HCEC 1CT (cell line): Measurements from ENCODE around the gene SIDT2.
A peak's percentile ranks its signal among the peaks of the same experiment; 100 is the strongest.
"Not testable (repeated sequence)": the region's sequence is repeated elsewhere in the genome, so short reads cannot be mapped to it uniquely, and the experiment has no call there.

Source experiments
- DNase-seq: peaks from one replicate; pipeline ENCODE4 v3.0.0-alpha.2; 2017

Gene SIDT2

DNA sequence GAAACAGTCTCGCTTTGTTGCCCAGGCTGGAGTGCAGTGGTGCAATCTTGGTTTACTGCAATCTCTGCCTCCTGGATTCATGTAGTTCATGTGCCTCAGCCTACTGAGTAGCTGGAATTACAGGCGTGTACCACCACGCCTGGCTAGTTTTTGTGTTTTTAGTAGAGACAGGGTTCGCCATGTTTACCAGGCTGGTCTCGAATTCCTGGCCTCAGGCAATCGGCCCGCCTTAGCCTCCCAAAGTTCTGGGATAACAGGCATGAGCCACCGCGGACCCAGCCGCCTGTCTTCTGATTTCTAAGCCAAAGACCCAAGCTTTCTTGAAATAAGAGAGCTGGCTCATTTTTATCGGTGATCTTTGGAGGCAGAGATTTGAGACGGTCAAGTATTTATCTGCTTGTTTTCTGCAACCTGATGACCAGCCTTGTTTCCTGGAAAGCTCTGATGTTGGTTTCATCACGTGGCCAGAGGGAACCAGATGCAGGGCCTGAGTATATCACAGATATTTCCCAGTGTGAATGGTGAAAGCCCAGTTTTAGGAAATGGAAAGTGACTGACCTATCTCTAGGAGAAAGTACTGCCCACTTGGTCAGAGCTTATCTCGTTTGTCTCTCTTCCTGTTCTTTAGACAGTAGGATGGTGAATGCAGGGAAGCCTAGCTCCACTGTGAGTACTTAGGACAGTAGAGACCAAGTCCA lies 5.7 kb upstream of the SIDT2 start:
- no peak for DNase-seq

DNA sequence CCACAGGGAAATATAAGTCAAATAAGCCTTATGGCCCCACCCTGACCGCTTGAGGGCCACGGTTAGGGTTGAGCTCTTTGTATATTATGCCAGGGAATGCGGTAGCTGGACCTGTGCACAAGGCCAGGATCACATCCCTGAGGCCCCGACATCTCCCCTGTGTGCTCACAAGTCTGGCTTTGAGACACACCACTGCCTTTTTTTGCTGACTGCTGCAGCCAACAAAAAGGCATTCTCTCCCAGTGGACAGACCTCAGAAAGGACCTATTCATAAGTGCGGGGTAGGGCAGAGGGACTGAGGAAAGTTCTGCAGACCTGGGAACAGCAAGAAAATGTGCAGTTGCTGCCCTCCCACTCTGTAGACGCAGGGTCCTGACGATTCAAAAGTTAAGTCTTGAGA lies 3.4 kb upstream of the SIDT2 start:
- DNase-seq, result no peak

DNA sequence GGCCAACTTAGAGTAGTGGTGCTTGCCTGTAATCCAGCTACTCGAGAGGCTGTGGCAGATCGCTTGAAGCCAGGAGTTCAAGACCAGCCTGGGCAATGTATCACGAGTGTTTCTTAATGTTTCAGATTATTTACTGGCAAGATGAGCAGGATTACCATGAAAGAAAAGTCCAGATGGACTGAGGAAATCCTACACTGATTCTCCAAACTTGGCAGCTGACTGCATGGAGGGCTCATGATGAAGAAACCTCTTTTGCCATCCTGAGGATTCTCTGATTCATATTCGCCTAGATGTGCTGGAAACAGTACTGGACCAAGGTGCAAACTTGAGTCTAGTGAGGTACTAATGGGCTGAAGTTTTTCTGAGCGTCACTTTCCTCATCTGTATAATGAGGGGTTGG lies 2.8 kb upstream of the SIDT2 start:
- DNase-seq, result no peak

DNA sequence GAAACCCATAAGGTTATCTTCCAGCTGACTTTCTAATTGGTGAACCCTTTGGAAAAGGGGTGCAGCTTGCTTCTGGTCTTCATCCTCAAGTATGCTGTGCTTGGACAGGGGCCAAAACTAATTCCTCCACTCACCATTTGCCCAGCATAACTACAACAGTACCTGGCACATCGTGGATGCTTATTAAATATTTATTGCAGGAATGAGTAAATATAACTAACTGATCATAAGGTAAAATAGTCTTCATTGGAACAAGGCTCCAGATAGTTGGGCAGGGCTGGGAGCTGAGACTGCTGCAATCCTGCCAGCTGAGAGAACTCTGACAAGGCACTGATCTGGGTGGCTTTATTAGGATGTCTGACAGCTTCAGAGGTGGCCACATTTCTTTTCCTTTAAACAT lies 2.4 kb upstream of the SIDT2 start:
- no peak for DNase-seq

DNA sequence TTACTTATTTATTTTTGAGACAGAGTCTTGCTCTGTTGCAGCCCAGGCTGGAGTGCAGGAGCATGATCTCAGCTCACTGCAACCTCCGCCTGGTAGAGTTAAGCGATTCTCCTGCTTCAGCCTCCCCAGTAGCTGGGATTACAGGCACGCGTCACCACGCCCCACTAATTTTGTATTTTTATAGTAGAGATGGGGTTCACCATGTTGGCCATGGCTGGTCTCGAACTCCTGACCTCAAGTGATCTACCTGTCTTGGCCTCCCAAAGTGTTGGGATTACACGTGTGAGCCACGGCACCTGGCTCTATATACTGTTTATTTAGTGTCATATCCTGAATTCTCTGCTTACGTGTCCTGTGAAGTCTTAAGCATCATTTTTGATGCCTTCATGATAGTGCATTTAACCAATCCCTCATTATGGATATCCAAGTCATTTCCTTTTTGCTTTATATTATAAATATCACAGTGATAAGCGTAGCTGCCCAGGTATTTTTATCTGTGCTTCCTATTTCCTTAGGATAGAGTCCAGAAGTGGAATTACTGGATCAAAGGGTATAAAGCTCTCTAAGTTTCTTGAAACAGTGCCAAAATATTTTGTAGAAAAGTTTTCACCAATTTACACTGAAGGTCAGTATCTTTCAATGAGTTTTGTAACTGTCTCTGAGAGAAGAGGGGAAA lies 871 bp upstream of the SIDT2 start:
- DNase-seq, result no peak

DNA sequence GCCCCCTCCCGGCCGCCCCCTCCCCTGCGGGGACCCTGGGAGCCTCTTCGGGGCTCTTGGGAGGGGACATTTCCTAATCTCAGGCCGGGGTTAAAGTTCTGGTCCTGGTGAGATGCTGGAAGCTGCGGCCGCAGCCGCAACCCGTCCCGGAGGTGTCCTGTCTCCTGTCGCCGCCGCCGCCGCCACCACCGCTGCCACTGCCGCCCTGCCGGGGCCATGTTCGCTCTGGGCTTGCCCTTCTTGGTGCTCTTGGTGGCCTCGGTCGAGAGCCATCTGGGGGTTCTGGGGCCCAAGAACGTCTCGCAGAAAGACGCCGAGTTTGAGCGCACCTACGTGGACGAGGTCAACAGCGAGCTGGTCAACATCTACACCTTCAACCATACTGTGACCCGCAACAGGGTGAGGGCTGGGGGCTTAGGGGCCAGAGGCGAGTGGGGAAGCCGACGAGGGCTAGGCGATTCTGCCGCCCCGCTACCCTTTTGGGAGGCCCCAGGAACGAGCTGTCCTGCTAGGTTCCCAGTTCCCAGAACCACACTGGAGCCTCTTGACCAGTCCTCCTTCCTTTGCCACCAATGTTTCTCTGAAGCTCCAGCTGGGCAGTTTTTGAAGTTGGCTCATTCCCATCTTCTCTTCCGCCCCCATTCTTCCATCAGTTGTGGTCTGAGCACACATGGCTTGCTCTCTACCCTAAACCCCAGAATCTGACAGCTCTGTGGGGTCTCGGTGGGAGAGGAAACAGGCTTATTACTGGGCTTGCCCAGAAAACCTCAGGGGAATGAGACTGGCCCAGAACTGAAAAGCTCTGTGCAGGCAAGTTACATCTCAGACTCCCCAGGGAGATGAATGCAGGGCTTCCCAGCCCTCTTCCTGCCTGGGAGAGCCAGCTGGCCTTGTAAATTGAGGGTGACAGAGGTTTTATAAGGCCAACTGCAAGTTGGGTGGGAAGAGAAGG lies 781 bp downstream of the SIDT2 start:
- DNase-seq, result no peak

DNA sequence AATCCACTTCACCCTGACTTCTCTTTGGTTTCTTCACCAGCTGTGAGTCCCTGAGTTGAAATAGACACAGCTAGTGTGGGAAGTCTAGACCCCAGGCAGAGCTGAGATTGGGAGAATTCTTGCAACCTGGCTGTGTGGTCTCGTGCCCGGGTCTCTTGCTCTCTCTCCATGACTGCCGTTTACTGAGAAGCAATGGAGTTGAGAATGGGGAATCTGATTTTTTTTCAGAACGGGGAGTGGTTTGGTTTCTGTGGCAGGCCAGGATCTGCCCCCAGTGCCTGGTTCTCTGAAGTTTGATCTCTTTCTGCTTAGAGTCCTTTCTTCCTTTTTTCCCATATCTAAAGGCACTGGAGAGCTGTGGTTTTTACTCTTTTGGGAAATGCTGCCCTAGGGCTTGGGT lies 1.5 kb downstream of the SIDT2 start:
- DNase-seq, result no peak

DNA sequence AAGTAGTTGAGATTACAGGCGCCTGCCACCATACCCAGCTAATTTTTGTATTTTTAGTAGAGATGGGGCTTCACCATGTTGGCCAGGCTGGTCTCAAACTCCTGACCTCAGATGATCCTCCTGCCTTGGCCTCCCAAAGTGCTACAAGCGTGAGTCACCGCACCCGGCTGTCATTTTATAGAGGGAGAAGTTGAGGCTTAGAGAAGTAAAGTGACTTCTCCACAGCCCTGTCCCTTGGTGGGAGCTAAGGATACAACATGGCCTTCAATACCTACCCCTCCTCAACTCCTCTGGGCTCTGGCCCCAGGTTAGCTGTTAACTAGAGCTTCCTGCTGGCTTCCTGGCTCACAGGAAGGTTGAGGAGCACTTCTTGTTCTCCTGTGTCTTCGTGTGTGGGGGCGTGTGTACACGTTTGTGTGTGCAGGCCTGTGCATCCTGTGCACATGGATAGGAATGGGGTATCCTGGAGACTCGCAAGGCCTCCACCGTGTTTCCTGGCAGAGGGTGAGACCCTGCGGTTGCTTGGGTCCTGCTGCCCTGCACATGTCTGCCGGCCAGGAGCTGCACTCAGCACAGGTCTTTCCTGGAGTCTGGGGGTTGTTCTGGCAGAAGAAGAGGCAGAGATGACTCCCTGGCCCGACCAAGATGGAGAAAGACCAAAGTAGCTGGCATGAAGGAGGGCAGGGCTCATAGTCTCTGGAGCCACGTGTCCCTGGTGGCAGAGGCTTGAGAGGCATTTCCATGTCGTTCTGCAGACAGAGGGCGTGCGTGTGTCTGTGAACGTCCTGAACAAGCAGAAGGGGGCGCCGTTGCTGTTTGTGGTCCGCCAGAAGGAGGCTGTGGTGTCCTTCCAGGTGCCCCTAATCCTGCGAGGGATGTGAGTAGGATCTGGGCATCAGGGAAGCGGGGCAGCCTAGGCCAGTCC lies 2.4 kb downstream of the SIDT2 start:
- DNase-seq, result peak; percentile 60

DNA sequence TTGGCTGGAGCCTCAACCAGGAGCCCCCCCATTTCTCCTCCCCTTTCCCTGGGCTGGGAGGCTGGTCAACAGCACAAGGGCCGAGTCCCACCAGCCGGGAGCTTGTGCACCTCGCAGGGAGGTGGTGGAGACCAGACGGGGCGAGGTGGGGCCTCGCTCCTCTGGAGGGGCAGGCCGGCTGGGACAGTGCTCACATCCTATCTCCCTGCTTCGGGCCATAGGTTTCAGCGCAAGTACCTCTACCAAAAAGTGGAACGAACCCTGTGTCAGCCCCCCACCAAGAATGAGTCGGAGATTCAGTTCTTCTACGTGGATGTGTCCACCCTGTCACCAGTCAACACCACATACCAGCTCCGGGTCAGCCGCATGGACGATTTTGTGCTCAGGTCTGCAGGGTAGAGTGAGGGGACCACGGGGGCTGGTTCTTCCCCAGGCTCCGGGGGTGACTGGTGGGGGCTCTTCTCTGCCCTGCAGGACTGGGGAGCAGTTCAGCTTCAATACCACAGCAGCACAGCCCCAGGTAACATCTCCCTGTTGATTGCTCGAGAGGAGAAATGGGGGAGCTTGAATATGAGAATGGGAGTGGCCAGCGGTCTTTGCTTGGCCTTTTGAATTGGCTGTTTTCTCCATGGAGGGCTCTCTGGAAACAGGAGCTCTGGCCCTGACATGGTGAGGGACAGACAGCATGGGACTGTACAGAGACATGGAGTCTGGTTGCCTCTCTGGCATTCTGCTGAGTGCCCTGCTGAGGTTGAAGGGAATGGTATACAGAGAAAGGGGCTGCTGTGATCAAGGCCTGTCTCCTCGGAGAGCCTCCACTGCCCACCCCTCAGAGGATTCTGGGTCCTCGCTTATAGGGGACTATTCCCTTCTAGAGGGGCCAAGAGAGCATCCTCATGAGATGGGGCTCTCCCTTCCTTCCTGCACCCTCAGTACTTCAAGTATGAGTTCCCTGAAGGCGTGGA lies 3.3 kb downstream of the SIDT2 start:
- DNase-seq, result no peak

DNA sequence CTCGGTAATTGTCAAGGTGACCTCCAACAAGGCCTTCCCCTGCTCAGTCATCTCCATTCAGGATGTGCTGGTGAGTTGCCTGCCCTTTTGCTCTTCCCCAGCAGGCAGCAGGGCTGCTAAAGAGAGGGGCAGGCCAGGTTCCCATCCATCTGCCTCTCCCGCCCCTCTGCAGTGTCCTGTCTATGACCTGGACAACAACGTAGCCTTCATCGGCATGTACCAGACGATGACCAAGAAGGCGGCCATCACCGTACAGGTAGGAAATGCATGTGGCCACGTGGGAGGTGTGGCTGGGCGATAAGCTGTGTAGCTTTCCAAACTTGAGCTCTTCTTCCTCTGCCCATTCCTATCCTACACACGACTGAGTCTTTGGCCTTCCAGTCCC lies 4.0 kb downstream of the SIDT2 start:
- no peak for DNase-seq

DNA sequence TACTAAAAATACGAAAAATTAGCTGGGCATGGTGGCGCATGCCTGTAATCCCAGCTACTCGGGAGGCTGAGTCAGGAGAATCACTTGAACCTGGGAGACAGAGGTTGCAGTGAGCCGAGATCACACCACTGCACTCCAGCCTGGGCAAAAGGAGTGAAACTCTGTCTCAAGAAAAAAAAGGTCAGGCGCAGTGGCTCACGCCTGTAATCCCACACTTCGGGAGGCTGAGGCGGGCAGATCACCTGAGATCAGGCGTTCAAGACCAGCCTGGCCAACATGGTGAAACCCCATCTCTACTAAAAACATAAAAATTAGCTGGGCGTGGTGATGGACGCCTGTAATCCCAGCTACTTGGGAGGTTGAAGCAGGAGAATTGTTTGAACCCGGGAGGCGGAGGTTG lies 4.6 kb downstream of the SIDT2 start:
- DNase-seq, result not testable (repeated sequence)

DNA sequence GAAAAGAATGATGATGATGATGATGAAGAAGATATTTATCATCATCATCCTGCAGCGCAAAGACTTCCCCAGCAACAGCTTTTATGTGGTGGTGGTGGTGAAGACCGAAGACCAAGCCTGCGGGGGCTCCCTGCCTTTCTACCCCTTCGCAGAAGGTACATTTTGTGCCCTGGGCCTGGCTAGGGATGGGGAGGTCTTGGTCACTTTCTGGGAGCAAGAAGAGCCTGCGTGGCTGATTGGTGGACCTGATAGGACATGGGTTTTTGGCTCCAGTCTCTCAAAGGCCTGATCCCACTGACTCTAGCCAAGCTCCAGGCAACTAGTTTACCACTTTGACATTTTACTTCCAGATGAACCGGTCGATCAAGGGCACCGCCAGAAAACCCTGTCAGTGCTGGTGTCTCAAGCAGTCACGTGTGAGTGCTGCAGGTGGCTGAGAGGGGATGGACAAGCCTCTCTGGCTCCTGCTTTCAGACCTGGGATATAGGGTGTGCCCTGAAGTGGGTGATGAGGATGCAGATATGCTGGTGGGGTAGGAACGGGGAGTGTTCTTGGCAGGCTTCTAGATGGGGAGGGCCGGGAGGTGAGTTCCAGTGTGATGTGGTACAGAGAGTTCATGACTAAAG lies 5.3 kb downstream of the SIDT2 start:
- DNase-seq, result no peak

DNA sequence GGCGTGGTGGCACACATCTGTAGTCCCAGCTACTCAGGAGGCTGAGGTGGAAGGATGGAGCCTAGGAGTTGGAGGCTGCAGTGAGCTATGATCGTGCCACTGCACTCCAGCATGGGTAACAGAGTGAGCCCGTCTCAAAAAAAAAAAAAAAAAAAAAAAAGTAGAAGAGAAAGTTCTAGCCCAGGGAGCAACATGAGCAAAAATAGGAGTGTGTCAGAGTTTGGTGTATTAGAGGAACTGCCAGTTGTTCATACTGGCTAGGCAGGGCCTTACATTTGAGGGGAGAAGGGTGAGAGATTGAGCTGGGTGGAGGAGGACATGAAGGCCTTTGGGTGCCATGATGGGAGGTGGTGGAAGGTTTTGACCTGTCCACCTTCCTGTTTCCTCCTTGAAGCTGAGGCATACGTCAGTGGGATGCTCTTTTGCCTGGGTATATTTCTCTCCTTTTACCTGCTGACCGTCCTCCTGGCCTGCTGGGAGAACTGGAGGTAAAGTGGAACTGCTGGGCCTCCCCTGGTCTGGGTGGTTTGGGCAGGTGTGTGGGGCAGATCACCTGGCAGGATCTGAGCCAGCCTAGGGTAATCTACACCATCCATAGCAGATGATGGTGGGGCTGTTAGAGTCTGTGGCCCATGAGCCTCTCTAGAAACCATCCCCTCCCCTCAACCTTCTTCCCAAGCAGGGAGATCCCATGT lies 7.3 kb downstream of the SIDT2 start:
- DNase-seq, result no peak

DNA sequence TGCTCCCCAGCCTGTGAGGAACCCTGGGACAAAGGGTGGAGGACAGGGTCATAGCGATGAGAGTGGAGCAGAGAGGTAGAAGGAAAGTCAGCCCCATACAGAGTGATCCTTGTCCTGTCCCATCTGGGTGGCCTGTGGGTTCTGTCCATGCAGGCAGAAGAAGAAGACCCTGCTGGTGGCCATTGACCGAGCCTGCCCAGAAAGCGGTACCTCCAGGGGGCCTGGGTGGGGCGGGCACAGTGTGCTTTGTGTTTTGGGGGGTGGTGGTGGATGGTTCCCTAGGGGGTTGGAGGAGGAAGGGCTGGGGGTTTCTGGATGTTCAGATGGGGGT lies 7.9 kb downstream of the SIDT2 start:
- DNase-seq, result no peak

DNA sequence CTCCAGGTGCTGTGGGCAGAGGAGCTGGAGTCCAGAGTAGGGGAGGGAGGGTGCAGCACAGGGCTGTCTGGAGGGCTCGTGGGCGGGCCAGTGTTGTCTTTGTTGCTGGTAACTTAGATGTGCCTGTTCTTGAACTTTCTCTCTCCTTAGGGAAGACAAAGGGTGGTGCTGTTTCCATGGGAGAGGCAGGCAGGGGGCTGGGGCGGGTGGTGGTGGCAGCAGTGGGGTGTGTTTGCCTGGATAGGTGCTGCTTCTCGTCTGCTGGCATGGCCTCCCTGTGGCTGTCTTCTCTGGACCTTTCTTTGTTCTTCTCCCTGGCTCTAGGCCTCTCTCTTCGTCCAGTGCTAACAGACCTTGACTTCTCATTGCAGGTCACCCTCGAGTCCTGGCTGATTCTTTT lies 8.5 kb downstream of the SIDT2 start:
- no peak for DNase-seq

DNA sequence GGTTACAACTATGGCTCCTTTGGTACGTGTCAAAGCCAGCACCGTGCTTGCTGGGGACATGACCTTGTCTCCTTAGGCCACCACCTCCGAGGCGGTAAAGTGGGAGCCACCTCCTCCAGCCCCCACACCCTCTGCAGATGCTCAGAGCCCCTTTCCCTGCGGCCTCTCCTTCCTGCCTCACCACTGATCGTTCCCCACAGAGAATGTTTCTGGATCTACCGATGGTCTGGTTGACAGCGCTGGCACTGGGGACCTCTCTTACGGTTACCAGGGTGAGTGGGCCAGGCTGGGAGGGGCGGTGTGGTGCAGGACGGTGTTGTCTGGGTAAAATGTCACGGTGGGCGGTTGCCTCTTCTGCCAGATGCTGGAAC lies 8.9 kb downstream of the SIDT2 start:
- no peak for DNase-seq

DNA sequence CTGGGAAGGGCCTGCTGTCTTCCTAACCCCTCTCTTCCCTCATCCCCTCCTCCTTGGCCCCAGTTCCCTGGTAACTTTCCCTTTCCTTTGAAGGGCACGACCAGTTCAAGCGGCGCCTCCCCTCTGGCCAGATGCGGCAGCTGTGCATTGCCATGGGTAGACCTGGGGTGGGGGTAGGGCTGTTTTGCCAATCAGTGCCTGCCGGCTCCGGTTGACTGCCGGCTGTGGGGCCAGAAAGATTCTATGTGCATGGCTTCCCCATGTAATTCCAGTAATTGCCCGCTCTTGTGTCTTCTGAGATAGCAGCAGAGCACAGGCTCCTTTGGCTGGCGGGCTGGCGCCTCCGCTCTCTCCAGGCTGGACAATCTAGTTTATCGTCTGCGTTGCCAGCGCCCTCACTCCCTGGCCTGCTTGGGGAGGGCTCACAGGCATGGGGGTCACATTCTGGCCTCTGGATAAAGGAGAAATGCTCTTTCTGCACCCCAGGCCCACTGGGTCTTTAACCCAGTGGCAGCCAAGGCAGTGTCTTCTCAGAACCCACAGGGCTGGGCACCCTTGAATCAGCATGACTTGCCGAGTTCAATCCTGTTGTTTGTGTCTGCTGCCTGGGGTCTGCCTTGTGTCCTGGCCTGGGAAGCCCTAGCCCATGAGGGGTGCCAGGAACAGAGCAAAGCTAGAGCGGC lies 9.4 kb downstream of the SIDT2 start:
- DNase-seq, result no peak

DNA sequence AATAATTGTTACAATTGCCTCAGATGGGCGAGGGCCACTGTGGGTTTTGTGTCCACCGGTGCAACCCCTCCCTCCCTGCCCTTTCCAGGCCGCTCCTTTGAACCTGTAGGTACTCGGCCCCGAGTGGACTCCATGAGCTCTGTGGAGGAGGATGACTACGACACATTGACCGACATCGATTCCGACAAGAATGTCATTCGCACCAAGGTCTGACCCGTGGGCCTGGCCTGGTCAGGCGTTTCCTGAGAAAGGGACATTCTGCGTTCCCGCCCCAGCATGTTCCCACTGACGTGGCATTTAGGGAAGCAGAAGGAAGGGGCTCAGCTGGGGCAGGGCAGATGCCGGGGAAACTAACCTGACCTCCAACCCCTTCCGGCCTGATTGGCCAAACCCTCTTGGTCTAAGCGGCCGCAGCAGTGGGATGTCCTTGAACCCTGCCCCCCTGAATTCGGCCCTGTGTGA lies 10.1 kb downstream of the SIDT2 start:
- no peak for DNase-seq

DNA sequence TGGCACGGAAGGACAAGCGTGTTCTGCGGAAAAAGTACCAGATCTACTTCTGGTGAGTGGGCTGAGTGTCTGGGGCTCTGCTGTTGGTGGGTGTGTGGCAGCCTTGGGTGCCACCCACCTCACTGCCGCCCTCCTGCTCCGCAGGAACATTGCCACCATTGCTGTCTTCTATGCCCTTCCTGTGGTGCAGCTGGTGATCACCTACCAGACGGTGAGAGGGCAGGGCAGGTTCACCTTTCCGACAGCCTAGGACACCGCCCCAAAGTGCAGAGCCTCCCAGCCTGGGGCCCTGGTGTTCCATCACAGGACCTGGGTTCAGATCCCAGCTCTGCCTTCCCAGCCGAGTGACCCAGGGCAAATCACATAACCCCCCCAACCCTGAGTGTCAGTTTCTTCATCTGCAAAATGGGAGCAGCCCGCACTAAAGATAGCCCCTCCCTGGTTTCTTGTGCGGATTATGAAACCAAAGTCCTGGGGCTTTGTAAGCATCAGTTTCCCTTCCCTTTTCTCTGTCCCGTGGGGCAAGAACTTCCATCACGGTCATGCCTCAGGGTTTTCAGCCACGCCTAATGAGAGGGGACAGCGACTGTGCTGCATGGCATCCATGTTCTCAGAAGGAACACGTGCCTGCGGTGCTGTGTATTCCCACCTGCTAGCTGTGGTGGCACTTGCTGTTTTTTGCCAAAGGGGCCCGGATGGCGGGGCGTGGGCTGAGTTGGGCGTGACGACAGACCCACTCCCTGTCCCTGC lies 10.8 kb downstream of the SIDT2 start:
- DNase-seq, result no peak
